Stimulated activated CD4-positive, alpha-beta T cell treated with anti-CD3 and anti-CD28 coated beads, Interleukin-12 subunit alpha, Interleukin-12 subunit beta, amount 100 ng/mL, for 48 hours (primary cell): ENCODE data around the gene ZMYM2.

Source experiments
- DNase-seq, 3 donors: peaks; one replicate each; pipeline ENCODE4 v3.0.0-alpha.2; 2020; ENCODE audit warnings: low read depth in 2 of 3, low spot score in 1 of 3

Gene ZMYM2

DNA sequence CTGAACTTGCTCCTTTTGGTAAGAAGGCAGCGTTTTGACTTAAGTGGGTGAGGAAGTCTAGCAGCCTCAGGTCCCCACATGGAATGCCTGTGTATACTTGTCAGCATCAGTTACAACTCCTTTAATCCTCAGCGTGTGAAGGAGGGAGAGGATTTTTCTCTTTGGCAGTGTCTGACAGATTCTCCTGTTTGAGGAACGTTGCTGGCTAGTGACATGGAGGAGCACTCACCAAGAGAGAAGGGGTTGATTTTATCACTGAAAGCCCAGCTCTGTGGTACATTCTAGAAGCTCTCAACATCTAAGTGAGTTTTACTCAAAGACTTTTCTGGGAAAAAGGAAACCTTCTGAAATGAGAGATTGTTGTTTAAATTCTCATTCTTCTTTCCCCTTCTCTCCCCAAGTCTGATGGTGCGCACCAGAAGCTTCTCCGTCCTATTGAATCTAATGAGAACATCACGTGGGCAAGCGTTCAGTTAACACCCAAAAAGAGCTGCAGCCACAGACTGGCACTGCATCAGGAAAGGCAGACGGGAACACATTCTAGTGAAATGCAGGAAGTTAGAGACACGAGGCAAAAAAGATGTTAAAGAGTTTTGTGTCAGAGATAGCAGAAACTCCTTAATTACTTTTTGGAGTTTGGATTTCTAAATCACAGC lies 144.1 kb downstream of the ZMYM2 start:
- DNase-seq = no peak

DNA sequence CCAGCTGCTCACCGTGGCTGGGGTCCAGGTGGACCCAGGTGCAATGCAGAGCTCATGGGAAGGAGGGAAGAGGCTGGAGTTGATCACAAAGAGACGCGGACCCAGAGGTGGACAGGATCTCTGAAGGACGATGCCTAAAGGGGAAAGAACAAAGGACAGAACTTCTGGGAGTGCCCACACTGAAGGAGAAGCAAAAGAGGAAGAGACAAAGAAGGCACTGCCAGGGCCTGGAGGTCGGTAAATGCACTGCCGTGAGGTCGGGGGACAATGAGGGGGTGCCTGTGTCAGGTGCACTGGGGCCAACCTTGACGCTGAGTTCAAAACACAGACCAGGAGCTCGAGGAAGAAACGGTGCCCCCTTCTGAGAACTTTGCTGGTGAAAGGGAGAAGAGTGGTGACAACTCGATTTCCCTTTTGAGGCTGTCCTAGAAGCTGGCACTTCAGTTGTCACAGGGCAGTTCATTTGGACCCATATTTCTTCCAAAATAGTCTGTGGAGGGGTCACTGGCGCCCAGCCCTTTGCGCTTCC lies 146.7 kb downstream of the ZMYM2 start:
- DNase-seq = no peak

DNA sequence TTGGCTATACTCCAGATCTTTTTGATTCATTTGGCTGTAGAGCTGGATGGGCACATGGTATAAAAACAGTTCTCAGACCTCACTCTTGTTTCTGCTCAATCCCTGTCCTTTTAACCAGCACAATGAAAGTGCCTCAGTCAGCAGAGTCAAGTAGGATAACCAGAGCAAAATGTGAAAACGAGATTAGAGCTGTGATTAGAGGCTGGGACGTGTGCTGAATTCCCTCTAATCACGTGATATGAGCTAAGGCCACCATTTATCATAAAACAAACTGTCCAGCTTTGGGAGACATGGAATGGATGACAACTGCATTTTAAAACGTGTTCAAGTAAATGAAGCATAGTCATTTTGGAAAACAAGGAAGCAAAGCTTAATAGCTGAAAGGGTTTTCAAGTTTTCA lies 148.2 kb downstream of the ZMYM2 start:
- DNase-seq = no peak

DNA sequence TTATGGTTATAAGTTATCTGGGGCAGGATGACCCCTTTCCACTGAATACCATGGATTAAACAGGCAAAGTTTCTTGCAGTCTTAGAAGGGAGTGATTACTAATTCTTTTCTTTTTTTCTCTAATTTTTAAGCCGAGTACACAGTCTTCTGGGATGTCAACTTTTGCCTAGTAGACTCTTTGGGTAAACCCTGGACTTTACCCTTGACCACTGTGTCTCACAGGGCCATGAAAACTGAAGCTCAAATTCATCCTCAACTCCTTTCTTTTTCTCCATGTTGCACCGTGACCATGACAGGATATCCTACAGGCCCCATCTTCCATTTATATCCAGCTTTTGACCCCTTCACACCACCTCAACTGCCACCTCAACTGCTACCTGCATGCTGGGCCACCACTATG lies 150.5 kb downstream of the ZMYM2 start:
- no peak for DNase-seq

DNA sequence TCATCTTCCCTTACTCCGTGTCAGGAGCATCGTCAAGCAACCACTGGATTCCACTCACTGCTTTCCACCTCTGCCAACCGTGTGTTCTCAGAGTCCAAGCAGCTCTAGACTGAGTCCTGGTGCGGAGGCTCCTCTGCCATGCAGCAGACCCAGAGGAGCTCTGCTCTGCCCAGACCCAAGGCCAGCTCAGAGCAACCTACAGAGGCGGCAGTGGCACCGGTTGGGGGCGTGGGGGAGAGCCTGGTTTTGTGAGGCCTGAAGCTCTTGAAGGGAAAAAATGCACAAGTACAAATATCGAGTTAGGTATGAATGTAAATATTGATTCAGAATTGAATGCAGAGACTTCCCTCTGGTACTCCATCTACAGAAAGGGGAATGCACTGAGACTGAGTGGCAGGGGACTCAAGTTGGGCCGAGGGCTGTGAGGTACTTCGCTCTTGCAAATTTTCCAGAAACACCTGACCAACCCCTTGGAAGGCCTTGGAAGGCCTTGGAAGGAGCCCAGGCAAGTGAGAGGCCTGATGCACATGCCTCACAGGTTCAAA lies 155.6 kb downstream of the ZMYM2 start:
- no peak for DNase-seq

DNA sequence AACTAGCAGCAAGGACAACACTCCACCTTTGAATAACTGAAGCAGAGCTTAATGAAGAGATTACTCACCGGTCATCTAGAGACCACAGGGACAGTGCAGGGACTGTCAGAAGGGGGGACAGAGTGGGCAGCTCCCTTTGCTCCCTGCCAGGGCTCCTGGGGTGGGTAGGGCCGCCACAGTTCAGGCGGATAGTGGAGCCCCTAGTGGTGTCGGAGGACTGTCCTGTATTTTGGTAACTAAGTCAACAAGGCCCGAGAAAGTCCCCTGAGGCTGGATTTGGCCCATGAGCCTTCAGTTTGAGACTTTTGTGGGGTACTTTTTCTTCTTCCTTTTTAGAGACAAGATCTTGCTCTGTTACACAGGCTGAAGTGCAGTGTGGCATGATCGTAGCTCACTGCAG lies 157.7 kb downstream of the ZMYM2 start:
- no peak for DNase-seq

DNA sequence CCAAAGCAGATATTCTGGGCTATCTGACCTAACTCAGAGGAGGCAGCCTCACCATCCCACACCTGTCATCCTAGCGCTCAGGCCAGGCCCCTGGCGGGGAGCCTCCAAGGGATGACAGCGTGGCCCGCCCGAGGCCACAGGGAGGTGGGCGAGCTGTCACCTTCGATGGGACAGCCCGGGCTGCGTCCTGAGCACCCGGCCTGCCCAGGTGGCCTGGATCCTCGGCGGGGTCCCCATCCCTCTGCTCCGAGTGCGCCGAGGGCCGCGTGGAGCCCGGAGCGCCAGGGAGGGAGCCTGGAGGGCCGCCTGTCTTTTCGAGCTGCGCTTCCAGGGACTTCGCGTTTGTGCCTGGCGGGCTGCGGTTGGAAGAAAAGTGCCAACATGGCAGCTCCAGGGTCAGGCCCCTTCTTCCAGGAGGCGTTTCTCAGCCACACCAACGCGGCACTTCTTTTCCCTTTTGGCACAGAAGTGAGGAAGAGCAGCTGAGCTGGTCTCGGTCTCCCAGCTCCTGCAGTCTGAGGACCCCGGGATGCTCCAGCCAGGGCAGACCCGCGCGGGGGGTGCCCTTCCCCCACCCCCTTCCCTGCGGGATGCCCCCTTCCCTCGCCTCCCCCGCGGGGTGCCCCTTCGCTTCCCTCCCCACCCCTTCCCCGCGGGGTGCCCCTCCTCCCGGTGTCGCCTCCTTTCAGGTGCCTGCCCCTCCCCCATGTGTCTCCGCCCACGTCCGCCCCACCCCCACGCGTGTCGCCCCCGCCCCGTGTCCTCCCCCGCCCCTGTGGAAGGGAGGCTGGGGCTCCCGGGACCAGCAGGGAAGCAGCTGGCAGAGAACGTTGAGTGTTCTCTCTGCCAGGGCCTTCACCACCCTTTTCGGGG lies 160.0 kb downstream of the ZMYM2 start:
- no peak for DNase-seq

DNA sequence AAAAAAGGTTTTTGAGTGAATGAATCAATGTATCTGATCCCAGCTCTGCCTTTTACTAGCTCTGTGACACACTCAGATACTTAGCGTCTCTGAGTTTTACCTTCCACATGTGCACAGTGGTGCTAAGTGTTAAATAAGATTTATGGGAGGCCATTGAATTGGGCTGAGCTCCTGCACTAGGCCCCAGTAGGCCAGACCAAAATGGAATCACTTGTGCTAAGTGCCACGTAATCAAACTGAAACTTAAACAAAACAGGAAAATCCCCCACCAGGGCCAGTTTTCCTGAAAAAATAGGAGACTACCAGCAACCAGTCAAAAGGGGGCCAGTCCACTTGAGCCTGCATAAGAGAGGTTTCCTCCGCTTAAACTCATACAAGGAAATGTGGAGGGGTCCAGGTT lies 161.4 kb downstream of the ZMYM2 start:
- DNase-seq = no peak

DNA sequence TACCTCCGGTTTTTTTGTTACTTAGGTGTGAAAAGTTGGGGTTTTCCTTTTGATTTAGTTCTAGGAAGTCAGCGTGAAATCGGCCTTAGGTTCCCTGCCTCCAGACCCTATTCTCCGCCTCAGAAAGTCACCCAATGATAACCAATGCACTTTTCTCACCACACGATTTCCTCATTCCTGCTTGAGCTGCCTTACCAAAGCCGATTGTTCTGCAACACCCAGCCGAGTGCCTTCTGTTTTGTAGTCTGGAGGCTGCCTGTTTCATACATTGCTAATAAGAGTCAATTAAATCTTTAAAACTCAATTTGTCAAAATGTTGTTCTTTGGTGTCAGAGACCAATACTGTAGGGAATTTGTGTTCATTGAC lies 162.6 kb downstream of the ZMYM2 start:
- DNase-seq = no peak

DNA sequence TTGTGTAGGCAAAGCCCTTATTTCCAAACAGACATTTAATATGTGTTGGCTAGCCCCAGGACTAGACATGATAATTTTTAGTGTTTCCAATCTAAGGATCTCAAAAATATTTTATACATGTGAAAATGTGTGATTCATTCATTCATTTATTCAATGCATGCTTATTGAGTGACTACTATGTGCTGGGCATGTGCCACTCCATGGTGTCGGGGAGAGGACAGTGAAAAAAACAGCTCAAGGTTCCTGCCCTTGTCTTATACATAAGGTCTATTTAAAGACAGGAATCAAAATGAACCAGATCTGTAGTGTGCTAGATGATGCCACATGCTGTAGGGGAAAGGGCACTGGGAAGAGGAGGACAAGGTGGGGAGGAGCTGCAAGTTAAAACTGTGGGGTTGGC lies 165.8 kb downstream of the ZMYM2 start:
- DNase-seq = no peak

DNA sequence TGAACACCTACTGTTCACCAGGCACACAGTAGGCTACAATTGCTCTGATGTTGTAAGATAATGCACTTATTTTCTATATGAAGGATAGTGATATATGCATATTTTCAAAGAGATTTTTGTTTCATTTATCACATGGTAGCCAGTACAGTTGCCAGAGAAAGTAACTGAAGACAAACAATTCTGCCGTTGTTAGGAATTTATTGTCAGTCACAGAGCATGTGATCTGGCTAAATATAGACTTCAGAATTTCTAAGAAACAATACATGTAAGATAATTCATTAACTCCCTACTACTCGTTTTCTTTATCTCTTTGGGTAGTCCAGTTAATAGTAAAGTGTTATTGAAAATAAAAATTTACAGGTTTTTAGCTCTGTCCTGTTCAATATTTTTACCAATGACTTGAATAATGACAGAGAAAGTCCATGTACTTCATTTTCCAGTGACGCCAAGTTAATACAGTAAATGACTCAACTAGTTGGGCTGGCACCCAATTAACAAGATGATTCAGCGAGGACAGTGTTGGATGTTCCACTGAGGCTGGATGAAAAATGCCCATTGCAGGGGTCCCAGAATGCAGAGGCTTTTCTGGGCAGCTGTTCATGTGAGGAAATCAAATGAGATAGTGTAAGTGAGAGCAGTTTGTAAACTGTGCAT lies 166.7 kb downstream of the ZMYM2 start:
- DNase-seq = no peak

DNA sequence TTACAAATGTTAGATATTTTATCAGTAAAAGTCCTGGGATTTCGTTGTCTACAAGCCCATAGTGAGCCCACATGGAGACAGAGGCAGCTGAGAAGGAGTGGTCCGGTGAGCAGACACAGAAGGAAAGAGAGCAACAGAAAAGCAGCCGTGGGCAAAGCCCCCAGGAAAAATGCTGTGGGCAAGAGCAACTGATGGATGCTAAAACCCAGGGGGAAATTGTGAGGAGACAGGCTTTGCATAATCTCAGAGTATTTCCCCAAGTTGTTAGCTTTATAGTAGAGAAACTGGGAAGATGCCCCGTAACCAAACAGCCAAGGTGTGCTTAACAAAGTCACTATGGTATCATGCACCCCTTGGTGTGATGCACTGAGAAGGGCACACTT lies 167.2 kb downstream of the ZMYM2 start:
- no peak for DNase-seq

DNA sequence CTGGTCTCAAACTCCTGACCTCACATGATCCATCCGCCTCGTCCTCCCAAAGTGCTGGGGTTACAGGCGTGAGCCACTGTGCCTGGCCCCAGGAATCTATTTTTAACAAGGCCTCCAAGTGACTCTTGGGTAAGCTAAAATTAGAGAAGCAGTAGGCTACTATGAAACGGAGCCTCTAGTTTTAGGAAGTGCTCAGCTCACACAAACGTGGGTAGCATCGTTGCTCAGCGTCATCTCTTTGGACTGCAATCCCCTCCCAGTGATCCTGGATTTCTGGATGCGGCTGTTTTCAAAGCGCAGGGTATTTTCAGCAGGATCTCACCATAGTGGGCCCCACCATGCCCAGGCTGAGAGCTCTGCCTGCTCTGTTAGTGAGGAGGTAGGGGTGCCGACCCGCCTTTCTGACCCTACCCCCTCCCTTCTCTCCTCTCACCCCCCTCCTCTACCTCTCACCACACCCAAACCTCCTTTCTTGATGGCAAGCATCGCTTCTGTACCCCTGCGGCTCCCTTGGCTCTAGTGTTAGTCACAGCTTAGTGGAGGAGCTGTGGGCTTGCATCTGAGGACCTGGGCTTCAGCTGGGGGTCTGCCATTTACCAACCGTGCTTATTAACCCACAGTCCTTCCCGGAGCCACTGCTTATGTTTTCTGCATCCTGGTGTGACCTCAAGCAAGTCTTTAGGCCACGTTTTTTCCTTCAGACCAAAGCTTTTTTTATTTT lies 168.2 kb downstream of the ZMYM2 start:
- no peak for DNase-seq

DNA sequence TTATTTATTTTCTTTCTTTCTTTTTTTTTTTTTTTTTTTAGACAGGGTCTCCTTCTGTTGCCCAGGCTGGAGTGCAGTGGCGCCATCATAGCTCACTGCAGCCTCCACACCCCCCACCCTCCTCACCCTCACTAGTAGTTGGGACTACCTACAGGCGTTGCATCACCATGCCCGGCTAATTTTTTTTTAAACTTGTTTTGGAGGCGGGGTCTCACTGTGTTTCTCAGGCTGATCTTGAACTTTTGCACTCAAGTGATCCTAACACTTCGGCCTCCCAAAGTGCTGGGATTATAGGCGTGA lies 168.7 kb downstream of the ZMYM2 start:
- DNase-seq = no peak

DNA sequence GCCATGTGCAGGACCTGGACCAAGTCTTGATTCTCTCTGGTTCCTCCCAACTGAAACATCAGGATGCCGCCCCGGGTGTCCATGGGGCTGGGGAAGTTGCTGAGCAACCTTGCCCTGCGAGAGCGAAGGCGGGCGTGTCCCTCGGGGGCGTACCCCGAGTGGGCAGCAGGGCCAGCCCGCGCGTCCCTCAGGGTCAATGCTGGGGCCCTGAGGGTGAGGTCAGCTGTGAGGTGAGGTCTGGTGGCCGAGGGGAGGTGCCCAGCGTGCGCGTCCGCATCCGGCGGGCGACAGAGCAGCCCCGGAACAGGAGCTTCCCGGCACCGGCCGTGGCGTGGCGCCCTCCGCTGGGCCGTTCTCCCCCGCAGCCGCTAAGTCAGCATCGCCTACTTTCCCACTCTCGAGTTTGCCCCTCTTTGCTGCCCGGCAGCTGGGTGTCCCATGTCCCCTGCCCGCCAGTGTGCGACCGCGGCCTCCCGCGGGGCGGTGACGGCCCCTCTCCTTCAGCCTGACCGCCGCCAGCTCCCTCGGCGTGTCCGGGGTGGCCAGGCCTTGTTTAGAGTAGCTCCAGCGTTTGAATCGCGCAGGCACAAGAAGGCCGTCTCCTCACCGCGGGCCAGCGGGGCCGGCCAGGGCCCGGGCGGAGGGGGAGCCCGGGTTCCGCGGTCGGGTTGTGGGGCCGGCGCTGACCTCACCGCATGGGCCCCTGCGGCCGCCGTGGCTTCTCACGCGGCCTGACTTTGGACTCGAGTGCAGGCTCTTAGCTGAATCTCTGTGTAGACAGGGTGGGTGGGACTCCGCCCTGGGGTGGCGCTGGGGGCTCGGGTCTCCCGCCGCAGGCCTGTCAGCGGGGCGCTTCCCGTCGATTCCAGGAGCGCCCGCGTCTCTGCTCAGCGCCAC lies 169.3 kb downstream of the ZMYM2 start:
- DNase-seq = no peak

DNA sequence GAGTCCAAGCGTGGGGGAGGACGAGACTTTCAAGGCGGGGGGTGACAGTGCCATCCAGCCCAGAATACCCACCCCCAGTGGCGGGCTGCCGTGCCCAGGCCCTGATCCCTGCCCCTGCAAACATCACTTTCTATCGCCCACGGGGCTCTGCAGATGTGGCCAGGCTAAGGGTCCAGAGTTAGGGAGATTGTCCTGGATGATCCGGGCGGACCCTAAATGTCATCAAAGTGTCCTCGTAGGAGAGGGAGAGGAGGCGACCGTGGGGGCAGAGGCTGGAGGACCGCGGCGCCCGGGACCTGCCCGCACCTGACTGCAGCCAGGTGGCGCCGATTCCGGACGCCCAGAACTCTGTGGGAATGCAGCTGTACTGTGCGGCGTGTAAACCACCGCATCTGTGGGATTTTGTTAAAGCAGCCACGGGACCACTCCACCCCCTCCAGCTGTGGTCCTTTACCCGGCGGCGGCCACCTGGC lies 170.0 kb downstream of the ZMYM2 start:
- DNase-seq = no peak

DNA sequence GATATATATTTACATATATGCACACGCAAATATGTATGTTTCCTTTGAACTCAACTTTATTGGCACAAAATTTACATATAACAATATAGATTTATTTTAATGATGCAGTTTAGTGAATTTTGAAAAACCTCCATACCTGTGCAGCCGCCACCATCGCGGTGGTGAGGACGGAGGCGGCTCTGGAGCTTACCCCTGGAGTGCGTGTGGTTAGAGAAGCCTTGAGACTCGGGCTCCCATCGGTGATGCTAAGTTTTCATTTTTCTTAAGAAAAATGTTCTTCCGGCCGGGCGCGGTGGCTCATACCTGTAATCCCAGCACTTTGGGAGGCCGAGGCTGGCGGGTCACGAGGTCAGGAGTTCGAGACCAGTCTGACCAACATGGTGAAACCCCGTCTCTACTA lies 170.5 kb downstream of the ZMYM2 start:
- DNase-seq = no peak

DNA sequence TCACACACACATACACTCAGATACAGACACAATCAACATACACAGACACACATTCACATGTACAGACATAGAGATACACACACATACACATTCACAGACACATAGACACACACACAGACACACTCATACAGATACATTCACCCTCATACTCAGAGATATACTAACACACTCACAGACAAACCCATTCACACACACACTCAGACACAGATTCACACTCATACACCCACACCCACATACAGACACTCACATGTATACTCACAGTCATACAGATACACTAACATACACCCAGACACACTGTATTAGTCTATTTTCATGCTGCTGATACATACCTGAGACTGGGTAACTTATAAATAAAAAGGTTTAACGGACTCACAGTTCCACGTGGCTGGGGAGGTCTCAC lies 171.5 kb downstream of the ZMYM2 start:
- no peak for DNase-seq

DNA sequence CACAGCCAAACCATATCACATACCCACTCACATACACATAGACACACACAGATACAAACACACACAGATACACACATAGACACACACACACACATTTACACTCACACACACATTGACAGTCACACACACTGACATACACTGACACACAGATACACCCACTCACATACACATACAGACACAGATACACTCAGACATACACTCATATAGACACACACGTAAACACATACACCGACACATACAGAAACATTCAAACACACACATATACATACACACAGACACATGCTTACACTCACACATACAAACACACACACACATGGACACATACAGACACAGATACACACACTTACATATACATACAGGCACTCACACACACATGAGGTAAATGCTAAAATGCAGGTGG lies 172.1 kb downstream of the ZMYM2 start:
- no peak for DNase-seq
